CD8-positive, alpha-beta memory T cell (primary cell): Measurements from ENCODE around the gene IFIT3. TPM values are rescaled to one million over a fixed set of nuclear protein-coding genes. Genes with fewer than 3 reads are reported as not detected.

ENCODE experiments used
- CTCF ChIA-PET: fragments of 350-600 bp; sonication (Branson Sonifier 250); formaldehyde crosslinking; loops from one replicate; lab custom pipeline; 2021; ENCODE audit warnings: antibody characterized with exemption; lab: Charles Lee
- POLR2A ChIA-PET: fragments of 350-600 bp; sonication (Branson Sonifier 250); formaldehyde crosslinking; loops from one replicate; lab custom pipeline; 2021; ENCODE audit warnings: antibody characterized with exemption; lab: Charles Lee
- DNase-seq, 5 donors: peaks; one replicate each; pipeline versions ENCODE4 v3.0.0 to v3.0.0-alpha.2; 2020 to 2022; ENCODE audit warnings: mixed read lengths in 1 of 5
- H3K27ac ChIP-seq: one replicate; pipeline ENCODE4 v1.7.0; 2013; ENCODE audit warnings: low read depth, mild to moderate bottlenecking, low read length, moderate library complexity
- H3K27me3 ChIP-seq: 2 replicates; pipeline ENCODE4 v1.7.0; 2013; ENCODE audit warnings: low read length, mild to moderate bottlenecking; ENCODE audit not compliant: insufficient read depth, poor library complexity, severe bottlenecking
- H3K36me3 ChIP-seq: 2 replicates; pipeline ENCODE4 v1.7.0; 2013; ENCODE audit warnings: mild to moderate bottlenecking, low read length, moderate library complexity; ENCODE audit not compliant: insufficient read depth
- H3K4me1 ChIP-seq: 2 replicates; pipeline ENCODE4 v1.7.0; 2013; ENCODE audit warnings: mild to moderate bottlenecking, low read length, moderate library complexity; ENCODE audit not compliant: insufficient read depth
- H3K4me3 ChIP-seq: 2 replicates; pipeline ENCODE4 v1.7.0; 2013; ENCODE audit warnings: mild to moderate bottlenecking, low read length
- H3K9me3 ChIP-seq: 2 replicates; pipeline ENCODE4 v1.7.0; 2013; ENCODE audit warnings: mild to moderate bottlenecking, low read length
- H3K27ac Mint-ChIP-seq, 8 donors: one replicate each; pipeline ENCODE4 v1.8.0; 2020 to 2021; ENCODE audit warnings: mixed read lengths in 8 of 8, mild to moderate bottlenecking in 6 of 8, inconsistent platforms in 3 of 8, moderate library complexity in 3 of 8
- H3K27me3 Mint-ChIP-seq, 2 donors: one replicate each; pipeline ENCODE4 v1.8.0; 2020 to 2021; ENCODE audit warnings: mixed read lengths in 2 of 2, mild to moderate bottlenecking in 1 of 2, moderate library complexity in 1 of 2
- H3K36me3 Mint-ChIP-seq, 3 donors: one replicate each; pipeline ENCODE4 v1.8.0; 2020 to 2021; ENCODE audit warnings: mixed read lengths in 3 of 3, inconsistent platforms in 1 of 3, mild to moderate bottlenecking in 1 of 3
- H3K4me1 Mint-ChIP-seq, 3 donors: one replicate each; pipeline ENCODE4 v1.8.0; 2020 to 2021; ENCODE audit warnings: mixed read lengths in 3 of 3, inconsistent platforms in 1 of 3, mild to moderate bottlenecking in 1 of 3
- H3K4me3 Mint-ChIP-seq, 7 donors: one replicate each; pipeline ENCODE4 v1.8.0; 2020 to 2021; ENCODE audit warnings: mixed read lengths in 7 of 7, mild to moderate bottlenecking in 6 of 7, moderate library complexity in 4 of 7, inconsistent platforms in 2 of 7
- H3K9me3 Mint-ChIP-seq, 5 donors: one replicate each; pipeline ENCODE4 v1.8.0; 2020 to 2022; ENCODE audit warnings: mixed read lengths in 5 of 5, mild to moderate bottlenecking in 3 of 5, moderate library complexity in 2 of 5, inconsistent platforms in 1 of 5
- polyA plus RNA-seq: library from polyadenylated mRNA; unstranded; fragments of 300-500 nt; fragmentation: Illumina TruSeq; gene quantifications from one replicate; pipeline ENCODE4 v1.2.3, GENCODE V29; 2021
- total RNA-seq, 2 experiments: library from RNA; stranded (reverse); gene quantifications; one replicate each; pipeline ENCODE4 v1.2.3, GENCODE V29; 2021

Gene IFIT3
- total and polyA plus RNA-seq, 3 experiments from 2014 or later = 0.35 to 3.7 (median 0.63) TPM

GRCh38 chr10:89339875-89340274 is 12.1 kb downstream of the IFIT3 start:
- H3K27me3 ChIP-seq = no peaks in the 10 kb centered on the region
- Mint-ChIP-seq H3K9me3 (no peaks in the 10 kb centered on the region), H3K4me1 (peaks cover 11 to 27% (median 17%) of the 10 kb centered on the region in 3 donors), H3K36me3 (peaks cover 6 to 13% (median 6%) of the 10 kb centered on the region in 3 donors), H3K27me3 (peaks cover 23 to 81% of the 10 kb centered on the region in 2 donors), H3K4me3 (no peak overlapping the region), H3K27ac (no peak overlapping the region)
- no peak overlapping the region for H3K27ac ChIP-seq
- H3K4me1 ChIP-seq = peaks cover 24% of the 10 kb centered on the region
- DNase-seq = no peak
- CTCF ChIA-PET = no interaction called here
- no peak overlapping the region for H3K4me3 ChIP-seq
- no peaks in the 10 kb centered on the region for H3K9me3 ChIP-seq
- POLR2A ChIA-PET = no interaction called here
- no peaks in the 10 kb centered on the region for H3K36me3 ChIP-seq

GRCh38 chr10:89341649-89342048 is 13.9 kb downstream of the IFIT3 start:
- ChIA-PET CTCF (no interaction called here), POLR2A (no interaction called here)
- H3K9me3 Mint-ChIP-seq = no peaks in the 10 kb centered on the region
- DNase-seq = no peak
- no peak overlapping the region for H3K27ac Mint-ChIP-seq
- H3K27me3 Mint-ChIP-seq = peaks cover 23 to 79% of the 10 kb centered on the region in 2 donors
- no peaks in the 10 kb centered on the region for H3K9me3 ChIP-seq
- peaks cover 10% of the 10 kb centered on the region for H3K4me1 ChIP-seq
- H3K4me1 Mint-ChIP-seq = peaks cover 3 to 13% (median 8%) of the 10 kb centered on the region in 3 donors
- H3K27me3 ChIP-seq = no peaks in the 10 kb centered on the region
- no peak overlapping the region for H3K4me3 Mint-ChIP-seq
- no peak overlapping the region for H3K27ac ChIP-seq
- no peak overlapping the region for H3K4me3 ChIP-seq
- H3K36me3 Mint-ChIP-seq = peaks cover 6 to 13% (median 6%) of the 10 kb centered on the region in 3 donors
- no peaks in the 10 kb centered on the region for H3K36me3 ChIP-seq

GRCh38 chr10:89342206-89342958 is 14.6 kb downstream of the IFIT3 start:
- H3K36me3 Mint-ChIP-seq = peaks cover 6 to 13% (median 6%) of the 10 kb centered on the region in 3 donors
- ChIA-PET CTCF (no interaction called here), POLR2A (no interaction called here)
- Histone ChIP-seq H3K9me3 (no peaks in the 10 kb centered on the region), H3K27ac (no peak overlapping the region), H3K4me1 (peaks cover 8% of the 10 kb centered on the region), H3K4me3 (no peak overlapping the region), H3K36me3 (no peaks in the 10 kb centered on the region), H3K27me3 (no peaks in the 10 kb centered on the region)
- DNase-seq = no peak
- no peak overlapping the region for H3K4me3 Mint-ChIP-seq
- no peaks in the 10 kb centered on the region for H3K9me3 Mint-ChIP-seq
- peaks cover 19 to 79% of the 10 kb centered on the region in 2 donors for H3K27me3 Mint-ChIP-seq
- no peak overlapping the region for H3K27ac Mint-ChIP-seq
- peaks cover 0 to 5% (median 4%) of the 10 kb centered on the region in 3 donors for H3K4me1 Mint-ChIP-seq

- Mint-ChIP-seq H3K9me3 (no peaks in the 10 kb centered on the region), H3K27ac (no peak overlapping the region), H3K4me3 (no peak overlapping the region), H3K27me3 (peaks cover 18 to 71% of the 10 kb centered on the region in 2 donors), H3K4me1 (no peaks in the 10 kb centered on the region), H3K36me3 (peaks cover 6 to 13% (median 6%) of the 10 kb centered on the region in 3 donors)
- Histone ChIP-seq H3K4me1 (no peaks in the 10 kb centered on the region), H3K9me3 (no peaks in the 10 kb centered on the region), H3K27me3 (no peaks in the 10 kb centered on the region), H3K36me3 (no peaks in the 10 kb centered on the region), H3K4me3 (no peak overlapping the region), H3K27ac (no peak overlapping the region)
- CTCF ChIA-PET = no interaction called here
- DNase-seq = no peak
- POLR2A ChIA-PET = no interaction called here
Measured at GRCh38 chr10:89343089-89343767, 15.4 kb downstream of the IFIT3 start.

GRCh38 chr10:89344156-89344555 is 16.4 kb downstream of the IFIT3 start:
- H3K27me3 Mint-ChIP-seq = peaks cover 15 to 63% of the 10 kb centered on the region in 2 donors
- no peak overlapping the region for H3K4me3 Mint-ChIP-seq
- peaks cover 2 to 8% (median 2%) of the 10 kb centered on the region in 3 donors for H3K36me3 Mint-ChIP-seq
- H3K4me1 Mint-ChIP-seq = no peaks in the 10 kb centered on the region
- H3K36me3 ChIP-seq = no peaks in the 10 kb centered on the region
- ChIA-PET POLR2A (no interaction called here), CTCF (no interaction called here)
- H3K27me3 ChIP-seq = no peaks in the 10 kb centered on the region
- no peak for DNase-seq
- no peak overlapping the region for H3K27ac ChIP-seq
- H3K9me3 Mint-ChIP-seq = no peaks in the 10 kb centered on the region
- no peaks in the 10 kb centered on the region for H3K9me3 ChIP-seq
- no peak overlapping the region for H3K27ac Mint-ChIP-seq
- H3K4me1 ChIP-seq = no peaks in the 10 kb centered on the region
- no peak overlapping the region for H3K4me3 ChIP-seq

- DNase-seq = no peak
- Histone ChIP-seq H3K4me1 (no peaks in the 10 kb centered on the region), H3K27me3 (no peaks in the 10 kb centered on the region), H3K27ac (no peak overlapping the region), H3K9me3 (no peaks in the 10 kb centered on the region), H3K36me3 (no peaks in the 10 kb centered on the region), H3K4me3 (no peak overlapping the region)
- Mint-ChIP-seq H3K9me3 (no peaks in the 10 kb centered on the region), H3K4me1 (no peaks in the 10 kb centered on the region), H3K4me3 (no peak overlapping the region), H3K27me3 (peaks cover 16 to 57% of the 10 kb centered on the region in 2 donors), H3K36me3 (peaks cover 0 to 4% (median 0%) of the 10 kb centered on the region in 3 donors), H3K27ac (no peak overlapping the region)
- ChIA-PET CTCF (interaction anchor here (1.0 to 1.2 kb wide), 2 partner anchors 24 to 44 kb away, joined by 3 read pairs; partner anchors contain the start of gene IFIT2), POLR2A (no interaction called here)
Measured at GRCh38 chr10:89345367-89346000, 17.7 kb downstream of the IFIT3 start.

- Mint-ChIP-seq H3K9me3 (no peaks in the 10 kb centered on the region), H3K27ac (no peak overlapping the region), H3K4me3 (no peak overlapping the region), H3K4me1 (no peaks in the 10 kb centered on the region), H3K27me3 (peaks cover 17 to 55% of the 10 kb centered on the region in 2 donors), H3K36me3 (peaks cover 0 to 4% (median 0%) of the 10 kb centered on the region in 3 donors)
- Histone ChIP-seq H3K9me3 (no peaks in the 10 kb centered on the region), H3K4me1 (no peaks in the 10 kb centered on the region), H3K27ac (no peak overlapping the region), H3K27me3 (no peaks in the 10 kb centered on the region), H3K36me3 (no peaks in the 10 kb centered on the region), H3K4me3 (no peak overlapping the region)
- DNase-seq = no peak
- POLR2A ChIA-PET = no interaction called here
- CTCF ChIA-PET = interaction anchor here (1.0 to 1.2 kb wide), 2 partner anchors 23 to 45 kb away, joined by 3 read pairs; partner anchors contain the start of gene IFIT2
Measured at GRCh38 chr10:89346405-89347254, 18.8 kb downstream of the IFIT3 start.
